HG03196 (cell line): ENCODE results near the gene GPR156.
"Not testable (repeated sequence)": the region's sequence is repeated elsewhere in the genome, so short reads cannot be mapped to it uniquely, and the experiment has no call there.

Source experiments
- ATAC-seq: cut with Tn5 transposase; IDR thresholded peaks from one replicate; pipeline ENCODE4 v1.9.1; 2021; ENCODE audit not compliant: unreplicated experiment

The GPR156 gene

GRCh38 chr3:120284747-120285507, at the start of gene GPR156:
TSS of gene GPR156 (minus strand) at chr3:120285222. CDS start at chr3:120244098, 41,124 bp downstream.
- ATAC-seq = no peak

- ATAC-seq = no peak
These were observed 47.6 kb upstream of the GPR156 start for GRCh38 chr3:120332646-120333045.

GRCh38 chr3:120331076-120331475, 46.1 kb upstream of the GPR156 start:
- ATAC-seq = no peak

GRCh38 chr3:120326784-120327183, 41.8 kb upstream of the GPR156 start:
- no peak for ATAC-seq

- ATAC-seq = no peak
These were observed 39.2 kb upstream of the GPR156 start for GRCh38 chr3:120324190-120324589.

GRCh38 chr3:120323761-120324160, 38.7 kb upstream of the GPR156 start:
- not testable (repeated sequence) for ATAC-seq

GRCh38 chr3:120311863-120312794, 27.1 kb upstream of the GPR156 start:
- no peak for ATAC-seq

GRCh38 chr3:120306519-120307455, 21.8 kb upstream of the GPR156 start:
- no peak for ATAC-seq

- ATAC-seq = no peak
These were observed 19.6 kb upstream of the GPR156 start for GRCh38 chr3:120304616-120305015.

GRCh38 chr3:120302361-120302760, 17.3 kb upstream of the GPR156 start:
- ATAC-seq = no peak

- no peak for ATAC-seq
These were observed 15.9 kb upstream of the GPR156 start for GRCh38 chr3:120300971-120301370.

GRCh38 chr3:120299403-120299802, 14.4 kb upstream of the GPR156 start:
- no peak for ATAC-seq

GRCh38 chr3:120298996-120299395, 14.0 kb upstream of the GPR156 start:
- no peak for ATAC-seq

- not testable (repeated sequence) for ATAC-seq
These were observed 6.5 kb upstream of the GPR156 start for GRCh38 chr3:120291552-120291951.

- no peak for ATAC-seq
These were observed 4.6 kb upstream of the GPR156 start for GRCh38 chr3:120289636-120290035.

- ATAC-seq = no peak
These were observed 1.4 kb upstream of the GPR156 start for GRCh38 chr3:120286465-120286864.

- no peak for ATAC-seq
These were observed 453 bp upstream of the GPR156 start for GRCh38 chr3:120285508-120285841.

- no peak for ATAC-seq
These were observed 3.8 kb downstream of the GPR156 start for GRCh38 chr3:120281261-120281660.

GRCh38 chr3:120280566-120280965, 4.5 kb downstream of the GPR156 start:
- ATAC-seq = no peak

GRCh38 chr3:120280026-120280425, 5.0 kb downstream of the GPR156 start:
- no peak for ATAC-seq

GRCh38 chr3:120276767-120277166, 8.3 kb downstream of the GPR156 start:
- no peak for ATAC-seq
